Breast epithelium (tissue), 3 donors: Measurements from ENCODE around the gene CSRNP3.

ENCODE experiments used
- POLR2A ChIP-seq: fragments of 450-650 bp; IDR thresholded peaks from one replicate; pipeline ENCODE4 v1.6.1; 2016; ENCODE audit warnings: antibody characterized with exemption, mild to moderate bottlenecking, moderate library complexity
- POLR2AphosphoS5 ChIP-seq, 3 donors: sonication (generic); formaldehyde crosslinking; IDR thresholded peaks; one replicate each; pipeline ENCODE4 v1.6.1; 2017; ENCODE audit warnings: antibody characterized with exemption in 3 of 3
- TF ChIP-seq, protein P1 (sequence below), 3 donors: fragments of 450-650 bp; IDR thresholded peaks; one replicate each; pipeline ENCODE4 v1.5.1; 2016 to 2017; ENCODE audit warnings: antibody characterized with exemption in 3 of 3, mild to moderate bottlenecking in 3 of 3, moderate library complexity in 3 of 3

DNA sequence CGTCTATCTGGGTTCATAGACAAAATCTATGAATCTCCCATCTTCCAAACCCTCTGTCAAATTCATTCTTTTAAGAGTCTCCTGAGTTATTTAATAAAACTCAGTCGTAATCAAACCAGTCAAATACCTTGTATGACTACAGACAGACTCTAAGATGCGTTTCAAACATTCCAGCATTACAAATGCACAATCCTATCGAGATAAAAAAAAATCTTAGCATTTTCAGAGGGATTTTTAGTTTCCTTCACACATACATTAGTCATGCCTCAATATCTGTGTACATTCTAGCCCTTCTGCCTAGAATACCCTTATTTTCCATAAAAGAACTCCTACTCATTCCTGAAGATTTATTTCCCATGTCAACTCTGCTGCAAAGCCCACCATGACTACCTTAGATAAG, 96.5 kb downstream of the CSRNP3 start:
- no peak for TF ChIP-seq POLR2A
- TF ChIP-seq, protein P1, sequence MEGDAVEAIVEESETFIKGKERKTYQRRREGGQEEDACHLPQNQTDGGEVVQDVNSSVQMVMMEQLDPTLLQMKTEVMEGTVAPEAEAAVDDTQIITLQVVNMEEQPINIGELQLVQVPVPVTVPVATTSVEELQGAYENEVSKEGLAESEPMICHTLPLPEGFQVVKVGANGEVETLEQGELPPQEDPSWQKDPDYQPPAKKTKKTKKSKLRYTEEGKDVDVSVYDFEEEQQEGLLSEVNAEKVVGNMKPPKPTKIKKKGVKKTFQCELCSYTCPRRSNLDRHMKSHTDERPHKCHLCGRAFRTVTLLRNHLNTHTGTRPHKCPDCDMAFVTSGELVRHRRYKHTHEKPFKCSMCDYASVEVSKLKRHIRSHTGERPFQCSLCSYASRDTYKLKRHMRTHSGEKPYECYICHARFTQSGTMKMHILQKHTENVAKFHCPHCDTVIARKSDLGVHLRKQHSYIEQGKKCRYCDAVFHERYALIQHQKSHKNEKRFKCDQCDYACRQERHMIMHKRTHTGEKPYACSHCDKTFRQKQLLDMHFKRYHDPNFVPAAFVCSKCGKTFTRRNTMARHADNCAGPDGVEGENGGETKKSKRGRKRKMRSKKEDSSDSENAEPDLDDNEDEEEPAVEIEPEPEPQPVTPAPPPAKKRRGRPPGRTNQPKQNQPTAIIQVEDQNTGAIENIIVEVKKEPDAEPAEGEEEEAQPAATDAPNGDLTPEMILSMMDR (IDR thresholded peaks at IDR 0.05), result no peak
- TF ChIP-seq POLR2AphosphoS5 (IDR thresholded peaks at IDR 0.05), result no peak
